Esophagus muscularis mucosa (tissue), 4 donors: ENCODE data around the gene TMC7. TPM values are rescaled to one million over a fixed set of nuclear protein-coding genes. Genes with fewer than 3 reads are reported as not detected.
"Not testable (repeated sequence)": the region's sequence is repeated elsewhere in the genome, so short reads cannot be mapped to it uniquely, and the experiment has no call there.

ENCODE experiments used
- DNase-seq: peaks from one replicate; pipeline ENCODE4 v3.0.0-alpha.2; 2017; ENCODE audit errors: extremely low spot score
- H3K27ac ChIP-seq, 4 donors: fragments of 200-600 bp; sonication (generic); replicated peaks in 1 of 4; 1 replicate in 3 of 4; 2 replicates in 1 of 4; pipeline ENCODE4 v1.5.1; 2016 to 2019; ENCODE audit warnings: mild to moderate bottlenecking in 1 of 4
- H3K27me3 ChIP-seq, 4 donors: fragments of 200-600 bp; sonication (generic); one replicate each; pipeline versions ENCODE4 v1.5.1 to v1.6.0; 2016 to 2019
- H3K36me3 ChIP-seq, 4 donors: fragments of 200-600 bp; sonication (generic); one replicate each; pipeline ENCODE4 v1.5.1; 2016 to 2019
- H3K4me1 ChIP-seq, 4 donors: fragments of 200-600 bp; sonication (generic); one replicate each; pipeline ENCODE4 v1.5.1; 2016 to 2019
- H3K4me3 ChIP-seq, 4 donors: fragments of 200-600 bp; sonication (generic); 1 replicate in 2 of 4; 2 replicates in 2 of 4; pipeline ENCODE4 v1.5.1; 2016 to 2019; ENCODE audit warnings: mild to moderate bottlenecking in 4 of 4, moderate library complexity in 1 of 4
- H3K9me3 ChIP-seq, 4 donors: fragments of 200-600 bp; sonication (generic); 1 replicate in 3 of 4; 2 replicates in 1 of 4; pipeline ENCODE4 v1.5.1; 2016 to 2019
- EP300 ChIP-seq: sonication (generic); formaldehyde crosslinking; IDR thresholded peaks from one replicate; pipeline ENCODE4 v1.6.1; 2017; ENCODE audit warnings: antibody characterized with exemption
- POLR2A ChIP-seq: fragments of 450-650 bp; IDR thresholded peaks from one replicate; pipeline ENCODE4 v1.6.1; 2017; ENCODE audit warnings: antibody characterized with exemption, moderate library complexity, mild to moderate bottlenecking, low read depth
- POLR2AphosphoS5 ChIP-seq, 2 donors: sonication (generic); formaldehyde crosslinking; IDR thresholded peaks; one replicate each; pipeline ENCODE4 v1.6.1; 2017; ENCODE audit warnings: antibody characterized with exemption in 2 of 2
- WGBS: methylation state at CpG from one replicate; pipeline ENCODE4 v1.1.5; 2018; 5-methylcytosine and 5-hydroxymethylcytosine counted together
- intact Hi-C: fragments of 100-400 bp; cut with DNase I; formaldehyde crosslinking; loops from one replicate; pipeline ENCODE4 v1.15.1; 2023
- total RNA-seq, 4 donors: library from RNA; depleted of rRNA; stranded (reverse); fragments of >200 nt; gene quantifications; one replicate each; pipeline versions ENCODE4 v1.1.0 to v1.2.1, GENCODE V29; 2016
- TF ChIP-seq, protein P1 (sequence below), 3 experiments: fragments of 200-600 bp in 2 of 3; fragments of 450-650 bp in 1 of 3; sonication (generic) in 2 of 3; IDR thresholded peaks; one replicate each; pipeline ENCODE4 v1.5.1; 2017 to 2019; ENCODE audit warnings: antibody characterized with exemption in 3 of 3, mild to moderate bottlenecking in 2 of 3, moderate library complexity in 1 of 3

Gene TMC7
- total RNA-seq, 4 donors from 2014 or later = 0.17 to 0.83 (median 0.56) TPM

DNA sequence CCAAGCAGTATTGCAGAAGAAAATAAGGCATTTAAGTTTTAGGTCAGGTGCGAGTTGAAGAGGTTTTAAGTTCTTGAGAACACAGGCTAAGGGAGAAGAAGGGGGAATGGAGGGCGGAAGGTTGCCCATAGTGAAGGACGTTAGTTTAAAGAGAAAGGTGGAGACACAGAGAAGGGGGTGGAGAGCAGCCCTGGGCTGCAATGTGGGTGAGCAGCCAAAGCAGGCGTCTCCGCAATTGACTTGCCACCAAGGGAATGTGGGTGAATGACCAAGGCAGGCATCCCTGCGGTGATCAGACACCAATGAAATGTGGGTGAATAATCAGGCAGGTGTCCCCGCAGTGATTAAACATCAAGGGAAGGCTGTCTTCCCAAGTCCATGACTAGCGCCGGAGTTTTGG lies 12.8 kb downstream of the TMC7 start:
- H3K27ac ChIP-seq, H3K27me3 ChIP-seq, H3K4me3 ChIP-seq, DNase-seq, intact Hi-C loops, H3K9me3 ChIP-seq, H3K36me3 ChIP-seq, H3K4me1 ChIP-seq: not testable (repeated sequence)
- 88% methylated on average over 9 of the region's 9 CpGs for WGBS

DNA sequence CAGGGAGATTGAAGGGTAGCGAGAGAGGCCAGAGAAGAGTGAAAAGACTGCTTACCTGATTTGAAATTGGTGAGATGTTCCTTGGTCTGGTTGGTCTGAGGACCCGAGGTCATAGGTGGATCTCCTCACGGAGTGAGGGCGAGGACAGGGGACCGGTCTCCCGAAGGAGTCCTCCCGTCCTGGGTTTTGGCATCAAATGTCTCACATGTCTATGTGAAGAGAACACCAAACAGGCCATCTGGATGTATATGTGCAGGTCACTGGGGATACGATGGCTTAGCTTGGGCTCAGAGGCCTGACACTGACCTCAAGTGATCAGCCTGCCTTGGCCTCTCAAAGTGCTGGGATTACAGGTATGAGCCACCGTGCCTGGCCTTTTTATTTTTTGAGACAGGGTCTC lies 13.3 kb downstream of the TMC7 start:
- H3K4me3 ChIP-seq, DNase-seq, H3K27ac ChIP-seq, H3K27me3 ChIP-seq, H3K4me1 ChIP-seq, H3K9me3 ChIP-seq, intact Hi-C loops, H3K36me3 ChIP-seq: not testable (repeated sequence)
- WGBS = 85% methylated on average over 8 of the region's 9 CpGs

DNA sequence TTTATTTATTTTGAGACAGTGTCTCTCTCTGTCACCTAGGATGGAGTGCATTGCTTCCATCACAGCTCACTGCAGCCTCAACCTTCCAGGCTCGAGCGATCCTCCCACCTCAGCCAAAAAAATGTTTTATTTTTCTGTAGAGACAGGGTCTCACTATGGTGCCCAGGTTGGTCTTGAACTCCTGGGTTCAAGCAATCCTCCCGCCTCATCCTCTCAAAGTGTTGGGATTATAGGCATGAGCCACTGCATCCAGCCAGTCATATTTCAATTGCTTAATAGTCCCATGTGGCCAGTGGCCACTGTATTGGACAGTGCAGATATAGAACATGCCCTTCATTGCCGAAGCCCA lies 15.3 kb downstream of the TMC7 start:
- H3K4me3 ChIP-seq = no peak overlapping the region
- no peak overlapping the region for H3K27ac ChIP-seq
- no peaks in the 10 kb centered on the region for H3K9me3 ChIP-seq
- H3K36me3 ChIP-seq = no peaks in the 10 kb centered on the region
- H3K4me1 ChIP-seq = no peaks in the 10 kb centered on the region
- TF ChIP-seq EP300 (no peak), POLR2AphosphoS5 (IDR thresholded peaks at IDR 0.05) (no peak), POLR2A (no peak)
- TF ChIP-seq, protein P1, sequence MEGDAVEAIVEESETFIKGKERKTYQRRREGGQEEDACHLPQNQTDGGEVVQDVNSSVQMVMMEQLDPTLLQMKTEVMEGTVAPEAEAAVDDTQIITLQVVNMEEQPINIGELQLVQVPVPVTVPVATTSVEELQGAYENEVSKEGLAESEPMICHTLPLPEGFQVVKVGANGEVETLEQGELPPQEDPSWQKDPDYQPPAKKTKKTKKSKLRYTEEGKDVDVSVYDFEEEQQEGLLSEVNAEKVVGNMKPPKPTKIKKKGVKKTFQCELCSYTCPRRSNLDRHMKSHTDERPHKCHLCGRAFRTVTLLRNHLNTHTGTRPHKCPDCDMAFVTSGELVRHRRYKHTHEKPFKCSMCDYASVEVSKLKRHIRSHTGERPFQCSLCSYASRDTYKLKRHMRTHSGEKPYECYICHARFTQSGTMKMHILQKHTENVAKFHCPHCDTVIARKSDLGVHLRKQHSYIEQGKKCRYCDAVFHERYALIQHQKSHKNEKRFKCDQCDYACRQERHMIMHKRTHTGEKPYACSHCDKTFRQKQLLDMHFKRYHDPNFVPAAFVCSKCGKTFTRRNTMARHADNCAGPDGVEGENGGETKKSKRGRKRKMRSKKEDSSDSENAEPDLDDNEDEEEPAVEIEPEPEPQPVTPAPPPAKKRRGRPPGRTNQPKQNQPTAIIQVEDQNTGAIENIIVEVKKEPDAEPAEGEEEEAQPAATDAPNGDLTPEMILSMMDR (IDR thresholded peaks at IDR 0.05) = no peak
- intact Hi-C loops = no loop called here
- WGBS = 81% methylated on average over 4 of the region's 4 CpGs
- DNase-seq = no peak
- H3K27me3 ChIP-seq = no peaks in the 10 kb centered on the region

DNA sequence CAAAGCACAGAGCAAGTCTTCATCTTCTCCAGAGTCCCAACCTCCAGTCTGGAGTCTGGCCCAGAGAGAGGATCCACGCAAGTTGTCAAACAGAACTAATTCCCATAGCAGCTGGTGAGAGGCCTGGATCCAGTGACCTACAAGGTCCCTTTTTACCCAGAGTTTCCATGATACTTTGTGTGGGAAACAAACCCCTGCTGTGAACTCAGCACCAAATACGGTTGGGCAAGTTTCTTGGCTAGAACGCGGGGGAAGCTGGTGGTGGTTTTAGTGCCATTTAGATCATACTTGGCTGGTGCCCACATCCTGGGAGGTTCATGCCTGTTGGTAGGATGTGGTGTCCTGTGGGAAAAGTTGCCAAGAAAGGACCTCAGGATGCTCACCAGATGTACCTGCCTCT lies 18.1 kb downstream of the TMC7 start:
- TF ChIP-seq POLR2A (no peak), POLR2AphosphoS5 (IDR thresholded peaks at IDR 0.05) (no peak), EP300 (no peak)
- TF ChIP-seq, protein P1 (IDR thresholded peaks at IDR 0.05) = no peak
- Histone ChIP-seq H3K27ac (no peak overlapping the region), H3K27me3 (no peaks in the 10 kb centered on the region), H3K4me1 (peaks cover 0 to 3% (median 0%) of the 10 kb centered on the region in 4 donors), H3K9me3 (no peaks in the 10 kb centered on the region), H3K4me3 (no peak overlapping the region), H3K36me3 (no peaks in the 10 kb centered on the region)
- DNase-seq = no peak
- intact Hi-C loops = no loop called here
- 81% methylated on average over 4 of the region's 4 CpGs for WGBS

DNA sequence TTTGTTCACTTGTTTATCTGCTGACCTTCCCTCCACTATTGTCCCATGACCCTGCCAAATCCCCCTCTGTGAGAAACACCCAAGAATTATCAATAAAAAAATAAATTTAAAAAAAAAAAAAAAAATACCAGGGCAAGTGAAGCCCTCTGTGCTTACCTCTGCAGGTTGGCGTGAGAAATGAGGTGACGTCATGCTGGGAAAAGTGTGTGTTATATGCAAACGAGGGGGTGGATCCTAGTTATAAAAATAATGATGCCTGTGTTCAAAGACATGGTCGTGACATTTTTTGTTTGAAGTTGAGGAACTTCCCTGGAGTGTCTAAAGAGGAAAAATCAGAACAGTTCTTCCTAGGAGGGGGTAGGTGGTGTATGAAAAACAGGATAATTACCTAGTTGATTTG lies 20.2 kb downstream of the TMC7 start:
- WGBS = 81% methylated on average over 4 of the region's 4 CpGs
- intact Hi-C loops = no loop called here

More for the DNA sequence above, 20.2 kb downstream of the TMC7 start:
- H3K27me3 ChIP-seq = no peaks in the 10 kb centered on the region
- no peak overlapping the region for H3K27ac ChIP-seq
- no peaks in the 10 kb centered on the region for H3K9me3 ChIP-seq
- no peak for DNase-seq
- TF ChIP-seq EP300 (no peak), POLR2A (no peak), POLR2AphosphoS5 (IDR thresholded peaks at IDR 0.05) (no peak)
- TF ChIP-seq, protein P1 (IDR thresholded peaks at IDR 0.05) = no peak
- peaks cover 0 to 3% (median 0%) of the 10 kb centered on the region in 4 donors for H3K4me1 ChIP-seq
- H3K36me3 ChIP-seq = no peaks in the 10 kb centered on the region
- H3K4me3 ChIP-seq = no peak overlapping the region
